PC-9 (cell line): ENCODE results near the gene ZFP1.

ENCODE experiments used
- EZH2 ChIP-seq: fragments of 200-600 bp; sonication (generic); IDR thresholded peaks from 2 replicates; pipeline ENCODE4 v1.8.0; 2017; ENCODE audit warnings: antibody characterized with exemption, low read depth
- TF ChIP-seq, protein P1 (sequence below): fragments of 200-600 bp; sonication (generic); conservative IDR thresholded peaks from 2 replicates; pipeline ENCODE4 v1.6.1; 2017; ENCODE audit warnings: mixed run types, antibody characterized with exemption, mild to moderate bottlenecking, moderate library complexity

DNA sequence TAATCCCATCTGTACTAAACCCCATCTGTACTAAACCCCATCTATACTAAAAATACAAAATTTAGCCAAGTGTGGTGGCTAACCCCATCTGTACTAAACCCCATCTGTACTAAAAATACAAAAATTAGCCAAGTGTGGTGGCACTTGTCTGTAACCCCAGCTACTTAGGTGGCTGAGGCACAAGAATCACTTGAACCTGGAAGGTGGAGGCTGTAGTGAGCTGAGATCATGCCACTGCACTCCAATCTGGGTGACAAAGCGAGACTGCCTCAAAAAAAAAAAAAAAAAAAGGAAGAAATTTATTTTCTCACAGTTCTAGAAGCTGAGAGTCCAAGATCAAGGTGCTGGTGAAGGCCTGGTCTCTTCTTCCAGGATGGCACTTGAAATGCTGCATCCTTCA lies 12.1 kb downstream of the ZFP1 start:
- TF ChIP-seq, protein P1, sequence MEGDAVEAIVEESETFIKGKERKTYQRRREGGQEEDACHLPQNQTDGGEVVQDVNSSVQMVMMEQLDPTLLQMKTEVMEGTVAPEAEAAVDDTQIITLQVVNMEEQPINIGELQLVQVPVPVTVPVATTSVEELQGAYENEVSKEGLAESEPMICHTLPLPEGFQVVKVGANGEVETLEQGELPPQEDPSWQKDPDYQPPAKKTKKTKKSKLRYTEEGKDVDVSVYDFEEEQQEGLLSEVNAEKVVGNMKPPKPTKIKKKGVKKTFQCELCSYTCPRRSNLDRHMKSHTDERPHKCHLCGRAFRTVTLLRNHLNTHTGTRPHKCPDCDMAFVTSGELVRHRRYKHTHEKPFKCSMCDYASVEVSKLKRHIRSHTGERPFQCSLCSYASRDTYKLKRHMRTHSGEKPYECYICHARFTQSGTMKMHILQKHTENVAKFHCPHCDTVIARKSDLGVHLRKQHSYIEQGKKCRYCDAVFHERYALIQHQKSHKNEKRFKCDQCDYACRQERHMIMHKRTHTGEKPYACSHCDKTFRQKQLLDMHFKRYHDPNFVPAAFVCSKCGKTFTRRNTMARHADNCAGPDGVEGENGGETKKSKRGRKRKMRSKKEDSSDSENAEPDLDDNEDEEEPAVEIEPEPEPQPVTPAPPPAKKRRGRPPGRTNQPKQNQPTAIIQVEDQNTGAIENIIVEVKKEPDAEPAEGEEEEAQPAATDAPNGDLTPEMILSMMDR, result no peak
- no peak for TF ChIP-seq EZH2
